Stomach (tissue), 4 donors: ENCODE data around the gene RASD1.

Experiments
- POLR2A ChIP-seq, 4 donors: fragments of 450-650 bp; IDR thresholded peaks; one replicate each; pipeline ENCODE4 v1.6.1; 2016; ENCODE audit warnings: antibody characterized with exemption in 4 of 4, control low read depth in 2 of 4, mild to moderate bottlenecking in 1 of 4, moderate library complexity in 1 of 4
- POLR2AphosphoS5 ChIP-seq, 3 donors: sonication (generic); formaldehyde crosslinking; IDR thresholded peaks; one replicate each; pipeline ENCODE4 v1.6.1; 2016; ENCODE audit warnings: antibody characterized with exemption in 3 of 3
- TF ChIP-seq, protein P1 (sequence below), 7 experiments: fragments of 450-650 bp in 4 of 7; fragments of 200-600 bp in 3 of 7; sonication (generic) in 3 of 7; IDR thresholded peaks; one replicate each; pipeline ENCODE4 v1.5.1; 2016 to 2019; ENCODE audit warnings: antibody characterized with exemption in 7 of 7, control low read depth in 2 of 7, mild to moderate bottlenecking in 1 of 7

DNA sequence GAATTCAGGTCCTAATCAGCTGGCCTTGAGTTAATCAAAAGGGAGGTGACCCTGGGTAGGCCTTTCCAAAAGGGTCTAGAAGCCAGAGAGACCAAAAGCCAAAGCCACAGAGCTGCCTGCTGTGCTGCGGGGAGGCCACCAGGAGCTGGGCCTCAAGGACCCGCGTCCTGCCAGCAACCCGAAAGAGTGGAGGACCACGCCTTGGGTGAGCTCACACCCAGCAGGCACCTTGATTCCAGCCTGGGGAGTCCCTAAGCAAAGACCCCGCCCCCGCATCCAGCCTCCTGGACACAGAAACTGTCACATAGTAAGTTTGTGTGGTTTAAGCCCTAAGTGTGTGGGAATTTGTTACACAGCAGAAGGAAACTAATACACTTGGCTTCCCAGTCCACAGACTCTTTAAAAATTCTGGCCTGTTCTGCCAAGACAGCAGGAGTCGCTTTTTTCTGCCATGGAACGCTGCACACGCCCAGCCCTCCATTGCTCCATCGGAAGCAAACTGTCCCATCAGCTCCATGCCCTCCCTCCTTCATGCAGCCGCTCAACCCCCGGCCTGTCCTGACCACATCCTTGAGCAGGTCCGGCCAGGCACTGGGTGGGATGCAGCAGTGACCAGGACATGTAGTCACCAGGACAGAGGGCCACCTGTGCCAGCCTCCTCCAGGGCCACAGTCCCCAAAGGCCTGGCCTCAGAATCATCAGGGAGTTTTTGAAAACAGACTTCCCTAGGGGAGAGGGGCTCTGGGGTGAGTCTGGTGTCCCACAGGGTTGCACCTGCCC lies 20.9 kb upstream of the RASD1 start:
- TF ChIP-seq, protein P1, sequence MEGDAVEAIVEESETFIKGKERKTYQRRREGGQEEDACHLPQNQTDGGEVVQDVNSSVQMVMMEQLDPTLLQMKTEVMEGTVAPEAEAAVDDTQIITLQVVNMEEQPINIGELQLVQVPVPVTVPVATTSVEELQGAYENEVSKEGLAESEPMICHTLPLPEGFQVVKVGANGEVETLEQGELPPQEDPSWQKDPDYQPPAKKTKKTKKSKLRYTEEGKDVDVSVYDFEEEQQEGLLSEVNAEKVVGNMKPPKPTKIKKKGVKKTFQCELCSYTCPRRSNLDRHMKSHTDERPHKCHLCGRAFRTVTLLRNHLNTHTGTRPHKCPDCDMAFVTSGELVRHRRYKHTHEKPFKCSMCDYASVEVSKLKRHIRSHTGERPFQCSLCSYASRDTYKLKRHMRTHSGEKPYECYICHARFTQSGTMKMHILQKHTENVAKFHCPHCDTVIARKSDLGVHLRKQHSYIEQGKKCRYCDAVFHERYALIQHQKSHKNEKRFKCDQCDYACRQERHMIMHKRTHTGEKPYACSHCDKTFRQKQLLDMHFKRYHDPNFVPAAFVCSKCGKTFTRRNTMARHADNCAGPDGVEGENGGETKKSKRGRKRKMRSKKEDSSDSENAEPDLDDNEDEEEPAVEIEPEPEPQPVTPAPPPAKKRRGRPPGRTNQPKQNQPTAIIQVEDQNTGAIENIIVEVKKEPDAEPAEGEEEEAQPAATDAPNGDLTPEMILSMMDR (IDR thresholded peaks at IDR 0.05) = no peak
- TF ChIP-seq POLR2A (IDR thresholded peaks at IDR 0.05) = no peak
- TF ChIP-seq POLR2AphosphoS5 (IDR thresholded peaks at IDR 0.05) = no peak
